Endothelial cell of umbilical vein (primary cell): ENCODE results near the gene ERRFI1.

Source experiments
- CTCF ChIP-seq, 2 donors: IDR thresholded peaks; 1 replicate in 1 of 2; 2 replicates in 1 of 2; pipeline ENCODE4 v1.5.1; 2011; ENCODE audit warnings: low read length in 2 of 2, mild to moderate bottlenecking in 2 of 2, moderate library complexity in 2 of 2, control low read depth in 1 of 2, inconsistent platforms in 1 of 2, low read depth in 1 of 2; ENCODE audit not compliant: insufficient read depth in 1 of 2; ENCODE audit errors: extremely low read depth in 1 of 2
- MAX ChIP-seq: IDR thresholded peaks from 2 replicates; pipeline ENCODE4 v1.6.1; 2011; ENCODE audit not compliant: insufficient read depth, insufficient read length
- POLR2A ChIP-seq: IDR thresholded peaks from 2 replicates; pipeline ENCODE4 v1.6.1; 2012; ENCODE audit warnings: low read depth, mild to moderate bottlenecking, control low read depth, low read length

GRCh38 chr1:8063298-8064036 is 37.4 kb upstream of the ERRFI1 start:
- no peak for TF ChIP-seq CTCF (IDR thresholded peaks at IDR 0.05; ENCODE audit: extremely low read depth in 1 of 2, insufficient read depth in 1 of 2, low read depth in 1 of 2, low read length in 2 of 2)
- TF ChIP-seq MAX, result no peak
- no peak for TF ChIP-seq POLR2A
